GM21529 (cell line): ENCODE measurements around the gene PLXNA4.

ENCODE experiments used
- ATAC-seq: cut with Tn5 transposase; IDR thresholded peaks from one replicate; pipeline ENCODE4 v1.9.1; 2021; ENCODE audit not compliant: unreplicated experiment

The PLXNA4 gene

GRCh38 chr7:132225216-132226030 is 350.8 kb downstream of the PLXNA4 start:
- no peak for ATAC-seq

DNA sequence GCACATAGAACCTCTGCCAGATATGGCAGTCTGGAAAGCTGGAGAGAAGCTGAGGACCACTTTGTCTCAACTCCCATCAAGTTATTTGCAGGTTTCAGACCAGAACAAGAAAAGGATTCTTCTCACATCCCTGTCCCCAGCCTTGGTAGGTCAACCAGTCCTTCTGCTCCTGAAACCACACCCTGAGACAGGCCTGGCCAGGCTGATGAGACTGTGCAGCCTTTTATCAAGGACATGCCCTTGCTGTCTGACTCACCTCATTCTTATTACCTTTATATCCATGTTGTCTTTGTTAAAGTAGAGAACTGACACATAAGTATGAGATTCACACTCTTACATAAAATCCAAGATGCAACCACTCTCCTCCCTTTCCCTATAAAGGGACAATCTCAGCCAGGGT is 354.9 kb downstream of the PLXNA4 start:
- ATAC-seq, result no peak

DNA sequence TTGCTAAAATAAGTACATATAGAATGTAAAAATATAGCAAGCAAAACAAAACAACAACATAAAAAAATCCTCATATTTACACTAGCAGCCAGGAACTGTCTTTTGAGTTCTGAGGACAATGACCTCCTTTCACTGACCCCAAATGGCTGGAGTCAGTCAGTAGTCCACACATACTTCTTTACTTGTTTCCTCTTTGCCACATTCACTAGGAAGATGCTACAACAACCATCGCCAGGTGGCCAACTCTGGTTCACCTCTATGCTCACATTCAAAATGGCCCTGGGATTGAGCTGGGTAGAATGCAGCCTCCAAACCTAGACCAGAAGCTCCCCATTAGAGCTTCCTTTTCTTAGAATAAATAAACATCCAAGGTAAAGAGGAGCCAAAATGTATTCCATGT is 356.2 kb downstream of the PLXNA4 start:
- ATAC-seq, result no peak

DNA sequence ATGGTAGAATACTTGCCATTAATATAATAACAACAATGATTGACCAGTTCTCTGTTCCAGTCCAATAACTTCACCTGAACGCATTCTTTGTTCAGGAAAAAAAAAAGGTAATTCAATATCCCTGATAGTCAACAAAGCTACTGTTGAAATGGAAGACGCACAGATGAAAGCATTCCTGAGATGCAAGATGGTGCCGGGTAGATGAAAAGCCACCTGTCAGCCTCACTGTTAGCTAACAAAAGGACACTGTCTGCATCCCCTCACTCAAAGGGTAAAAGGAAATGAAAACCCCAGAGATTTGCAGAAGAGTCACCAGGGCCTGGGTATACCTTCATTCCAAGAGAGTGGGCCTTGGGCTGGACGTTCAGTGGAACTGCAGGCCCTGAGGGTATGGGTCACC is 357.4 kb downstream of the PLXNA4 start:
- no peak for ATAC-seq

- ATAC-seq, result no peak
Observed at GRCh38 chr7:132216847-132217525, 359.3 kb downstream of the PLXNA4 start.

DNA sequence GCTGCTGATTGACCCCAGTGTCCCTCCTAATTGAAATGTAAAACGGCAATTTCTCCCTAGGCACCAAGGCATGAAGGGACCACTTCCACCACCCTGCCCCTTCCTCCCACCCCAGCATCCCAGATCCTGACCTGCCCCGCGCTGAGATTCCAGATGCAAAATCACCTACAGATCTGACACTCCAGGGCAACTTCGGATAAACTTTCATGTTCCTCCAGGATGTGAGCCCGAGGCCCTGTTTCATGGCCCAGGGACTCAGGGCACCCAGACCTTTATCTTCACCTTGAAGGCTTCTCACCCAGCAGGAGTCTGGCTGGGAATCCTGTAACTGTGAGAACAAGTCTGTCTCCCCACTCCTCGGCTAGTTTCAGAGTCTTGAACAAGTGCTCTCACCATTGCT is 361.8 kb downstream of the PLXNA4 start:
- no peak for ATAC-seq

- no peak for ATAC-seq
Observed at GRCh38 chr7:132213583-132213982, 362.7 kb downstream of the PLXNA4 start.

DNA sequence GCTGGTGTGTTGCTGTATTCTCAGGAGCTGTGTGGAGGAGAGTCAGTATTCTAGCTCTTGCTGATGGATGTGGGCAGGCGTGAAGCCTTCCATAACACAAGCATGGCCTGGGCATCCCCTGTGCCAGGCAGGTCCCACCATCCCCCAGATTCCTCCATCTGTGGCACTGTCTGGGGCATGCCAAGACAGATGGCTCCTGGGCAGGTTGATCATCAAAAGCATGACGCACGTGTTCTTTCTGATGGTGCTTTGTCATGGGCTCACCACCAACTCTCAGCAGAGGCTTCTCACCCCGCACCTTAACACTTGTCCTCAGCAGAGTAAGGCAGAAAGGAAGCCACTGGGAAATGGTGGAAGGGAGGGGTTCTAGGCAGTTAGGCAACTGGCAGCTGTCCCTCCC is 364.3 kb downstream of the PLXNA4 start:
- ATAC-seq, result no peak

- ATAC-seq, result no peak
Observed at GRCh38 chr7:132210821-132211220, 365.4 kb downstream of the PLXNA4 start.

DNA sequence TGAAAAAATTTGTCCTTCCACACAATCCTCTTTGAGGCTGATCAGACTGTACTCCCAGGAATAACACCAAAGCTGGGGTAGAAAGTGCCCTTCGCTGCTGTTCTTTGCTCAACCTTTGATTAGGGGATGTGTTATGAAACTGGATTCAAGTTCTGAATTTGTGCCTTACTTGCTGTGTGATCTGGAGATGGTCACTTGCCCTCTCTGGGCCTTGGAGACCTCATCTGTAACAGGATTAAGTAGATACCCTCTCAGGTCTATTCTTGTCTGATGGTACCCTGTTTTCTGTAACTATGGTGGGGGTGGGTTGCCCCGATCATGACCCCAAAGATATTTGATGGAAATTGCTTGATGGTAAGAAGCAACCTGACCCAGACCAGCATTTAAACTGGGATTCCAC is 368.5 kb downstream of the PLXNA4 start:
- no peak for ATAC-seq

GRCh38 chr7:132207211-132207610 is 369.1 kb downstream of the PLXNA4 start:
- ATAC-seq, result no peak

- ATAC-seq, result no peak
Observed at GRCh38 chr7:132206594-132206993, 369.7 kb downstream of the PLXNA4 start.

DNA sequence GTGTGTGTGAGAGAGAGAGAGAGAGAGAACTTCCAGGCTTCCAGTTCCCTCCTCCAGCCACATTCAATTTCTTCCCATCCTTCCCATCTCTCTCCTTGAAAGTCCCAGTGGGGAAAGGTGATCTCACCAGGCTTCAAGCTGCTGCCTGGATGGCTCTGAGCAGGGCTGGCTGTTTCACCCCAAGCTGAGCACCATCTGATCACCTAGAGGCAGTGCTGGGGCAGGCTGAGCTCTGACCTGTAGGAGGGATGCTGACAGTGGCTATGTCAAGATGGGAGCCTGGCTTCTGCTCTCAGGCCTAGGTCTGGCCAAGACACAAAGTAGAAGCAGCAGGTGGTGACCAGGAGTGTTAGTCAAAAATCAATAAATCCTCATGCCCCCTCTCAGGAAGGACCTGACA is 370.8 kb downstream of the PLXNA4 start:
- no peak for ATAC-seq

DNA sequence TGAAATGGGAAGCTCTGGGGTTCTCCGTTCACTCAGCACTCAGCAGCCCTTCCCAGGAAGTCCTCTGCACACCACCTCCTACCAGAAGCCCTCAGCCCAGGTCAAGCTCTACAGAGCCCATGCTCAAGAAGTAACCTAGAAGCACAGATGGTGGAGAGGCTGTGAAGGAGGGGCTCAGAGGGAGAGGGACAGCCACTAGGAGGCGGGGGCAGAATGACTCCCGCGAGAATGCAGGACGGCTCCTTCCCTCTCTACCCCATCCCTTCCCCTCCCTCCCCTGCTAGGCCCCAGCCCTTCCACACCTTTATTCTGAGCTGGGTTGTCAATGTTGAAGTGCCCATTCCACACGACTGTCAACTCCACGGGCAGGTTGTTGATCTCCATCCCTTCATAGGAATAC is 373.2 kb downstream of the PLXNA4 start:
- no peak for ATAC-seq

GRCh38 chr7:132202541-132202940 is 373.7 kb downstream of the PLXNA4 start:
- ATAC-seq, result no peak

DNA sequence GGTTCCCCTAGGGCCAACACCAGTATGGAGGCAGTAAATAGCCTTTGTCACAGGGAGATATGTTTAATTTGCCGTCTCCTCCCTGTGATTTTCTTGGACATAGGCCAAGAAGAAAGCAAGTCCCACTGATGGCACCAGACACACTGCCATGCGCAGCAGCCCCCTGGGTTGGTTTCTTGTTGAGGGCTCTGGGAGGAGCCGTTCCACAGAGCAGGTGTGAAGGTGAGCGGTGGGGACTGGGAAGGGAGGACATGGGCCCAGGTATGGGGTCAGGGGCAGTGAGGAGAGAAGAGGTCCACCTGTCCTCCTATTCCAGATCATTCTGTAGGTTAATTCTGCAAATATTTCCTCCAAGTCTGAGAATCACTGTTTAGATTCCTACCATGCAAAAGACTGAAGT is 376.1 kb downstream of the PLXNA4 start:
- ATAC-seq, result no peak

GRCh38 chr7:132199626-132200025 is 376.6 kb downstream of the PLXNA4 start:
- ATAC-seq, result no peak

DNA sequence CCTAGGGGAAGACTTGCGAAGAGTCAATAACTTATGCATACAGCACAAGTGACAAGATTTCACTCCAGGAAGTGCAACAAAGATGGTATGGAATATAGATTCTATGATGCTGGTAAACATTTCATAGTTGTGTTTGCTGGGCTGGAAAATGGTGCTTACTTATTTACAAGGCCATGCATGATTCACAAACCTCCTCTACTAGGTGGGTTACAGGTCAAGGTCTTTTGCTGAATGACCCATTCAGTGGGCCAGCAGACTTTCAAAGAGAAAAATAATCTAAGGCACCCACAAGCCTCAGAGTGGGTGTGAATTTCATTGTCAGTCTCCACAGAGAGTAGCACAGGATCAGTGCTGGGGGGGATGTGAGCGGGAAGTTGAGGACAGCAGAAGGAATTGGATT is 378.5 kb downstream of the PLXNA4 start:
- ATAC-seq, result no peak

DNA sequence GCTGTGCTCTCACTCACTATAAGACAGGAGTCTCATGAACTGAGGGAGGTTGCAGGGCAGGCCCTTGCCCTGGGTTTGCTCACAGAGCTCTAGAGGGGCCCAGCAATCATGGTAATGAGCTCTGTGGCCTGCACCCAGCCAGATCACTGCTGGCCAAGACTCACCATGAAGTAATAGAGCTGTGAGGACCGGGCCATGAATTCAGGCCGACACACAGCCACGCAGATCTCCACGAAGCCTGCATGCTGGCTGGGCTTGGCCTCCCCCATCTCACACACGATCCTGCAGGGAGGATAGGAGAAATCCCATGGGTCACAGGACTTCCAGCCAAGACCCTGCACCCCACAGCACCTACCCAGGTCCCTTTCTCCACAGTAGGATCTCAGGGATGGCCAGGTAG is 382.4 kb downstream of the PLXNA4 start:
- ATAC-seq, result no peak

GRCh38 chr7:132192809-132193208 is 383.5 kb downstream of the PLXNA4 start:
- ATAC-seq, result no peak

GRCh38 chr7:132191418-132191817 is 384.9 kb downstream of the PLXNA4 start:
- ATAC-seq, result no peak

DNA sequence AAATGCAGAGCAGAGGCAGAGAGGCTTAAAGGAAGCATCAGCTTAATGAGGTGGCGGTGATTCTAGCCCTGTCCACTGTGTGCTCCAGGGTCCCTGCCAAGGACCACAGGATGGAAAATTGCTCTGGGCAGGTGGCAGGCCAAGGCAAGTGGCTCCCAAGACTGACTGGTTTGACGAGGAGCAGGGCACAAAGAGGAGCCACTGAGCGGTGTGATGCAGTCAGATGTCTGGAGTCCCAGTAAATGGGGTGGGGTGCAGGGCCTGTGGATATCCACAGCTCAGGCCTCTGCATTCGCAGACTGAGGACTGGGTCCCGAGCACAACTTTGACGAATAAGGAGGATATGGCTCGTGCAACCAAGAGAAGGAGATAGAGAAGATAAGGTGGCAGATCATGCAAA is 385.6 kb downstream of the PLXNA4 start:
- ATAC-seq, result no peak

DNA sequence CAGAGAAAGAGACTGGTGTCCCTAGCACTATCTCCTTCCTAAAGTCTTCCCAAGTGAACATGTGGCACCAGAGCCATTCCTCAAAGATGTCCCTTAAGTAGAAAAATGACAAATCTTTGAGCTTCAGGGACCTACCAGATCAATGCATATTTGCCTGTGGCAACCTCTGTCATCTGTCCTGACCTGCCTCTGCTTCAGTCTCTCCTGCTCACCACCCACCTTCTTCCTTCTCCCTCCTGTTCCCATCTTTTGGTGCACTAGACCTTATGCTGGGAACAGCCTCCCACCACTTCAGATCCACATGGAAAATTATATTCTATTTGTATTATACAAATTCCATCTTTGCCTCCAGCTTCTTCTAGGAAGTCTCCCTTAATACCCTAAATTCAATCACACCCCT is 386.4 kb downstream of the PLXNA4 start:
- ATAC-seq, result no peak
